HCT116 (cell line): ENCODE data around the gene DRICH1. TPM values are rescaled to one million over a fixed set of nuclear protein-coding genes. Genes with fewer than 3 reads are reported as not detected.

Experiments
- ATAC-seq: fragments of 200-7000 bp; cut with Tn5 transposase; 2 replicates; pipeline ENCODE4 v1.9.1; 2020; ENCODE audit warnings: mild to moderate bottlenecking, moderate library complexity
- BruUV-seq: library from RNA; stranded (reverse); fragments of 400-500 nt; replicated peaks from 2 replicates; lab custom pipeline; 2021; lab: Mats Ljungman, UMichigan
- CTCF ChIA-PET: fragments of 300-600 bp; sonication (Branson Sonifier 250); formaldehyde crosslinking; loops from one replicate; lab custom pipeline; 2021; ENCODE audit warnings: antibody characterized with exemption; lab: Charles Lee
- POLR2A ChIA-PET: fragments of 300-600, 350-600 bp; sonication (Branson Sonifier 250); formaldehyde crosslinking; loops from one replicate; lab custom pipeline; 2021; ENCODE audit warnings: antibody characterized with exemption; lab: Charles Lee
- RAD21 ChIA-PET, 2 experiments: fragments of 300-600 bp; sonication (Branson Sonifier 250); formaldehyde crosslinking; loops; one replicate each; lab custom pipeline; 2023; ENCODE audit warnings: low total read pairs in 2 of 2; ENCODE audit not compliant: uncharacterized antibody in 2 of 2, unreplicated experiment in 2 of 2, low non-redundant PET in 1 of 2; lab: Charles Lee
- DNase-seq: peaks from one replicate; pipeline ENCODE4 v3.0.0-alpha.2; 2010; ENCODE audit warnings: low read depth, low spot score
- H2AFZ ChIP-seq: fragments of 200-600 bp; shearing (Covaris generic), sonication (generic); 2 replicates; pipeline ENCODE4 v1.6.1; 2017; ENCODE audit warnings: low read depth, mixed run types, mixed read lengths, antibody characterized with exemption, low read length; ENCODE audit not compliant: poor library complexity, severe bottlenecking
- H3K27ac ChIP-seq: 2 replicates; pipeline ENCODE4 v1.5.1; 2012; ENCODE audit warnings: low read depth, low read length
- H3K27me3 ChIP-seq: fragments of 200-600 bp; sonication (generic); 2 replicates; pipeline ENCODE4 v1.6.1; 2016; ENCODE audit warnings: mixed run types, low read length, mixed read lengths; ENCODE audit not compliant: insufficient read depth
- H3K36me3 ChIP-seq, 2 experiments: fragments of 200-500 bp in 1 of 2; fragments of 200-600 bp in 1 of 2; sonication (Bioruptor generic) in 1 of 2; sonication (generic) in 1 of 2; 2 replicates each; pipeline versions ENCODE4 v1.5.1 to v1.6.1; 2014 to 2016; ENCODE audit warnings: low read length in 2 of 2, inconsistent platforms in 1 of 2, mixed read lengths in 1 of 2, mixed run types in 1 of 2; ENCODE audit not compliant: insufficient read depth in 2 of 2, control insufficient read depth in 1 of 2
- H3K4me1 ChIP-seq, 2 experiments: fragments of 200-600 bp in 1 of 2; sonication (generic) in 1 of 2; 2 replicates each; pipeline versions ENCODE4 v1.5.1 to v1.6.1; 2012 to 2017; ENCODE audit warnings: low read length in 2 of 2, inconsistent platforms in 1 of 2, mild to moderate bottlenecking in 1 of 2, mixed read lengths in 1 of 2, mixed run types in 1 of 2, moderate library complexity in 1 of 2; ENCODE audit not compliant: insufficient read depth in 2 of 2, control insufficient read depth in 1 of 2
- H3K4me2 ChIP-seq: fragments of 200-600 bp; sonication (generic); 2 replicates; pipeline ENCODE4 v1.6.1; 2017; ENCODE audit warnings: mixed run types, low read length, mixed read lengths
- H3K4me3 ChIP-seq, 2 experiments: fragments of 200-600 bp in 1 of 2; sonication (generic) in 1 of 2; replicated peaks in 1 of 2; 2 replicates each; pipeline ENCODE4 v1.5.1; 2011 to 2016; ENCODE audit warnings: low read length in 2 of 2, control low read depth in 1 of 2, low read depth in 1 of 2, mild to moderate bottlenecking in 1 of 2, mixed read lengths in 1 of 2, mixed run types in 1 of 2
- H3K79me2 ChIP-seq: fragments of 200-600 bp; sonication (generic); 2 replicates; pipeline ENCODE4 v1.6.1; 2017; ENCODE audit warnings: mild to moderate bottlenecking, mixed run types, low read length, moderate library complexity, mixed read lengths; ENCODE audit not compliant: insufficient read depth
- H3K9ac ChIP-seq: fragments of 200-600 bp; sonication (generic); 2 replicates; pipeline ENCODE4 v1.6.1; 2016; ENCODE audit warnings: low read length, mixed read lengths
- H3K9me2 ChIP-seq: fragments of 200-600 bp; sonication (generic), shearing (Covaris generic); 2 replicates; pipeline ENCODE4 v1.6.1; 2017; ENCODE audit warnings: mixed run types, mild to moderate bottlenecking, moderate library complexity; ENCODE audit not compliant: insufficient read depth
- H3K9me3 ChIP-seq, 2 experiments: fragments of 200-500 bp in 1 of 2; fragments of 200-600 bp in 1 of 2; sonication (Bioruptor generic) in 1 of 2; sonication (generic) in 1 of 2; 2 replicates each; pipeline ENCODE4 v1.6.1; 2014 to 2017; ENCODE audit warnings: low read length in 2 of 2, mixed read lengths in 2 of 2, inconsistent platforms in 1 of 2, low read depth in 1 of 2, mild to moderate bottlenecking in 1 of 2, mixed run types in 1 of 2, moderate library complexity in 1 of 2; ENCODE audit not compliant: control insufficient read depth in 1 of 2, insufficient read depth in 1 of 2
- H4K20me1 ChIP-seq: fragments of 200-600 bp; sonication (generic), shearing (Covaris generic); 2 replicates; pipeline ENCODE4 v1.6.1; 2017; ENCODE audit warnings: mixed run types, mild to moderate bottlenecking, moderate library complexity; ENCODE audit not compliant: insufficient read depth
- ATF3 ChIP-seq: IDR thresholded peaks from 2 replicates; pipeline ENCODE4 v1.6.1; 2012
- CTCF ChIP-seq, 3 experiments: fragments of 200-600 bp in 1 of 3; sonication (generic) in 1 of 3; IDR thresholded peaks in 2 of 3; conservative IDR thresholded peaks in 1 of 3; 2 replicates each; pipeline ENCODE4 v1.5.1; 2012 to 2017; ENCODE audit warnings: low read depth in 2 of 3, low read length in 2 of 3, antibody characterized with exemption in 1 of 3, borderline replicate concordance in 1 of 3, control low read depth in 1 of 3, mild to moderate bottlenecking in 1 of 3, mixed read lengths in 1 of 3, mixed run types in 1 of 3, moderate library complexity in 1 of 3; ENCODE audit not compliant: insufficient read depth in 1 of 3
- EGR1 ChIP-seq: IDR thresholded peaks from 2 replicates; pipeline ENCODE4 v1.6.1; 2012; ENCODE audit warnings: low read depth
- ELF1 ChIP-seq: IDR thresholded peaks from 2 replicates; pipeline ENCODE4 v1.6.1; 2012; ENCODE audit warnings: low read depth, borderline replicate concordance
- EZH2 ChIP-seq: fragments of 200-600 bp; sonication (generic); IDR thresholded peaks from 2 replicates; pipeline ENCODE4 v1.6.1; 2017; ENCODE audit warnings: antibody characterized with exemption, mixed run types
- FOSL1 ChIP-seq: IDR thresholded peaks from 2 replicates; pipeline ENCODE4 v1.6.1; 2012; ENCODE audit warnings: low read depth
- JUND ChIP-seq: IDR thresholded peaks from 2 replicates; pipeline ENCODE4 v1.6.1; 2012
- MAX ChIP-seq: IDR thresholded peaks from 2 replicates; pipeline ENCODE4 v1.6.1; 2012
- POLR2A ChIP-seq: IDR thresholded peaks from 2 replicates; pipeline ENCODE4 v1.7.0; 2011; ENCODE audit warnings: borderline replicate concordance; ENCODE audit not compliant: insufficient read depth, insufficient read length; ENCODE audit errors: extremely low read depth
- RAD21 ChIP-seq: IDR thresholded peaks from 2 replicates; pipeline ENCODE4 v1.6.1; 2012; ENCODE audit warnings: low read depth, mild to moderate bottlenecking
- REST ChIP-seq: IDR thresholded peaks from 2 replicates; pipeline ENCODE4 v1.6.1; 2012; ENCODE audit warnings: low read depth
- SP1 ChIP-seq: IDR thresholded peaks from 2 replicates; pipeline ENCODE4 v1.6.1; 2012; ENCODE audit warnings: low read depth
- SRF ChIP-seq: IDR thresholded peaks from 2 replicates; pipeline ENCODE4 v1.6.1; 2012; ENCODE audit warnings: low read depth
- ZBTB33 ChIP-seq: IDR thresholded peaks from 2 replicates; pipeline ENCODE4 v1.6.1; 2011; ENCODE audit warnings: mild to moderate bottlenecking, low read length, moderate library complexity; ENCODE audit not compliant: insufficient replicate concordance; ENCODE audit errors: extremely low read depth
- ZFX ChIP-seq: fragments of 450-650 bp; IDR thresholded peaks from 2 replicates; pipeline ENCODE4 v1.6.1; 2017
- intact Hi-C: fragments of 100-400 bp; cut with micrococcal nuclease; formaldehyde crosslinking; loops from 2 replicates; pipeline ENCODE4 v1.10.0; 2022
- total RNA-seq: library from RNA; stranded (reverse); gene quantifications from one replicate; pipeline ENCODE4 v1.2.1, GENCODE V29; 2021; ENCODE audit not compliant: unreplicated experiment

DRICH1 gene
- total RNA-seq, 1 experiment from 2014 or later, result 0.44 TPM

- Histone ChIP-seq H3K36me3 (no peaks in the 10 kb centered on the region), H3K9me3 (no peaks in the 10 kb centered on the region), H3K4me1 (no peaks in the 10 kb centered on the region), H3K27ac (no peak overlapping the region), H3K4me3 (no peak overlapping the region), H3K27me3 (no peaks in the 10 kb centered on the region), H3K4me2 (no peak overlapping the region), H4K20me1 (no peaks in the 10 kb centered on the region), H3K9me2 (no peaks in the 10 kb centered on the region), H3K79me2 (no peaks in the 10 kb centered on the region), H3K9ac (no peak overlapping the region), H2AFZ (no peak overlapping the region)
- intact Hi-C loops, result no loop called here
- ChIA-PET POLR2A (no interaction called here), CTCF (no interaction called here), RAD21 (no interaction called here)
- DNase-seq, result no peak
- no peak for TF ChIP-seq ATF3
- no peak for TF ChIP-seq REST
- no peak for TF ChIP-seq ELF1
- no peak for TF ChIP-seq RAD21
- no peak for TF ChIP-seq ZBTB33
- TF ChIP-seq SP1, result no peak
- no peak for TF ChIP-seq SRF
- no peak for TF ChIP-seq ZFX
- no peak for TF ChIP-seq EZH2
- TF ChIP-seq CTCF (IDR thresholded peaks at IDR 0.05 in 2 of 3, conservative IDR thresholded peaks at IDR 0.05 in 1 of 3; ENCODE audit: borderline replicate concordance in 1 of 3, insufficient read depth in 1 of 3, low read depth in 2 of 3, low read length in 2 of 3), result no peak
- TF ChIP-seq FOSL1, result no peak
- TF ChIP-seq JUND, result no peak
- no peak for TF ChIP-seq MAX
- no peak for TF ChIP-seq POLR2A
- no peak for TF ChIP-seq EGR1
- ATAC-seq, result no peak
- no TSS peak for BruUV-seq
Observed at GRCh38 chr22:23569291-23569690, 62.8 kb downstream of the DRICH1 start.
